ENCODE data around the gene DDX23.

Gene DDX23
- 132 to 210 (median 176) reads per million in 9 experiments for total RNA-seq

DNA sequence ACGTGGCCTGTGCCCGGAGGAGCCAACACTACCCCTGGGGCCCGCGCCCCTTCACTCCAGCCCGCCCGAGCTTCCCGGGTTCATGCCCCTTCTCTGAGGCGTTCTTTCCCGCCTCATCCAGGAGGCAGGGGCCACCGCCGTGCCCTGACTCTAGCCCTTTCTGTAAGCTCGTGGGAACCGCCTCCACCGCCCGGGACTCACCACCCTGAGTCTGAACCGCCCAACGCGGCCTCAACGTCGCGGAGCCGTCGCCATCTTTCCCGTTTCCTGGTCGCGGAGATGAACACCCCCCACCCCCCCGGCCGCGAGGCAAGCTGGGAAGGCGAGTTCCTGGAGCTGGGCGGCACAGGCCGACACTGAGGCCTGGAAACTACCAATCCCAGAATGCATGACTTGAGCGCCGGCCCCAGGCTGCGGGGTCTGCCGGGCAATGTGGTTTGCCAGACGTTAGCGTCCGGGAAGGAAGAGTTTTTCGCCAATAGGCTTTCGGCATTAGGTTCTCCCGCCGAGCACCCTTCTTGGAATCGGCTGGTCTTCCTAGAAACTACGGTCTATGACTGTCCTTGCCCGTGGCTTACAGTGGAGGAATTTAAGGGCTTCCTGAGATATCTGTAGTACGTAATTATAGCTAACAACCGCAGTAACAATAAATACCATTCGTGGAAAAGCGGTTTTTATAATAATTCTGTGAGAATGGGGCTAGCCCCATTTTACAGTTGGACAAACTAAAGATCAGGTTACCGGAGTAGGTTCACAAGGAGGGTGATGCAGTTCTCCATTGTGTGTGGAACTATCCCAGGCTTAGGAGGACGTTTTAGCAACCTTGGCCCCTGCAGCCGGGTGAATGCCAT, at the start of gene DDX23:
Gene DDX23, minus strand, starts transcription at position 281 of the 851 bp plus-strand sequence. CDS start 6,381 bp downstream, outside the sequence.
- peak; percentile 81 to 84 (median 82) for DNase-seq
- Mint-ChIP-seq H3K9me3 (no peaks in the 10 kb centered on the region), H3K4me3 (peak within 1 kb of the TSS; percentile 100), H3K36me3 (ENCODE audit: insufficient read depth) (peaks cover 39% of the 10 kb centered on the region), H3K27me3 (no peaks in the 10 kb centered on the region), H3K4me1 (ENCODE audit: low read depth in 2 of 2) (peaks cover 31 to 48% of the 10 kb centered on the region in 2 donors), H3K27ac (peak within 1 kb of the TSS; percentile 100)
- ATAC-seq (replicated peaks) = peak; percentile 90

DNA sequence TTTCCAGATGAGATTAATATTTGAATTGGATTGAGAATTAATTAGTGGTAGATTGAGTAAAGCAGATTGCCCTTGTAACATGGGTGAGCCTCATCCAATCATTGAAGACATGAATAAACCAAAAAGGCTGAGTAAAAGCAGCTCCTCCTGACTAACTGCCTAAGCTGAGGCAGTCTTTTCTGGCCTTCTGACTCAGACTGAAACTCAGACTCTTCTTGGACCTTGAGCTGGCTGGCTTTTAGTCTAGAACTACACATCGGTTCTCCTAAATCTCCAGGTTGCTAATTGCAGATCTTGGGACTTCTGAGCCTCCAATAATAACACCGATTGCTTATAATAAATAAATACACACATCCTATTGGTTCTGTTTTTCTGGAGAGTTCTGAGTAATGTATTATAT, 49.3 kb upstream of the DDX23 start:
- no peak overlapping the region for H3K4me3 Mint-ChIP-seq
- no peak overlapping the region for H3K27ac Mint-ChIP-seq
- DNase-seq = no peak
- peaks cover 8% of the 10 kb centered on the region for H3K36me3 Mint-ChIP-seq (ENCODE audit: insufficient read depth)
- peaks cover 7 to 10% of the 10 kb centered on the region in 2 donors for H3K27me3 Mint-ChIP-seq
- peaks cover 0 to 3% of the 10 kb centered on the region in 2 donors for H3K4me1 Mint-ChIP-seq (ENCODE audit: low read depth in 2 of 2)
- no peak for ATAC-seq (replicated peaks)
- no peaks in the 10 kb centered on the region for H3K9me3 Mint-ChIP-seq

DNA sequence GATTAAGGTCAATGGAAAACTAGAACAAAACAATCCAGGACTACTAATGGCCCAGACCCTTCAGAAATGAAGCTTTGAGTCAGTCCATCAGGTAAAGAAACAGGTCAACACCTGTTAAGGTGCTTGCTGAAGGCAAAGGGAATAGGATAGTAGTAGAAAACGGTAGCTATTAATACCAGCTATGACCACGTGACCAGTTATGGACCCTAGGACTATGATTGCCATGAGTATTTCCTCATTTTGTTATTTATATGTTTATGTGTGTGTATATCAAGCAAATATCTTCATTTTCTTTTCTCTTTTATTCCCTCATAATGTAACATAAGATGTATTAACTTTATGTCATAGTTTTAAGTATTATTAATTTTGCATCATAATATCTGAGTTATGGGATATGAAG, 47.7 kb upstream of the DDX23 start:
- Mint-ChIP-seq H3K36me3 (ENCODE audit: insufficient read depth) (peaks cover 8% of the 10 kb centered on the region), H3K4me1 (ENCODE audit: low read depth in 2 of 2) (peaks cover 0 to 3% of the 10 kb centered on the region in 2 donors), H3K27ac (no peak overlapping the region), H3K4me3 (no peak overlapping the region), H3K9me3 (no peaks in the 10 kb centered on the region), H3K27me3 (peaks cover 9 to 11% of the 10 kb centered on the region in 2 donors)
- ATAC-seq (replicated peaks) (no peak), DNase-seq (no peak)

GRCh38 chr12:48894271-48894670, 42.3 kb upstream of the DDX23 start:
- H3K9me3 Mint-ChIP-seq = no peaks in the 10 kb centered on the region
- DNase-seq (no peak), ATAC-seq (replicated peaks) (no peak)
- peaks cover 32 to 41% of the 10 kb centered on the region in 2 donors for H3K27me3 Mint-ChIP-seq
- H3K4me1 Mint-ChIP-seq (ENCODE audit: low read depth in 2 of 2) = peaks cover 0 to 2% of the 10 kb centered on the region in 2 donors
- no peak overlapping the region for H3K27ac Mint-ChIP-seq
- no peak overlapping the region for H3K4me3 Mint-ChIP-seq
- peaks cover 3% of the 10 kb centered on the region for H3K36me3 Mint-ChIP-seq (ENCODE audit: insufficient read depth)

DNA sequence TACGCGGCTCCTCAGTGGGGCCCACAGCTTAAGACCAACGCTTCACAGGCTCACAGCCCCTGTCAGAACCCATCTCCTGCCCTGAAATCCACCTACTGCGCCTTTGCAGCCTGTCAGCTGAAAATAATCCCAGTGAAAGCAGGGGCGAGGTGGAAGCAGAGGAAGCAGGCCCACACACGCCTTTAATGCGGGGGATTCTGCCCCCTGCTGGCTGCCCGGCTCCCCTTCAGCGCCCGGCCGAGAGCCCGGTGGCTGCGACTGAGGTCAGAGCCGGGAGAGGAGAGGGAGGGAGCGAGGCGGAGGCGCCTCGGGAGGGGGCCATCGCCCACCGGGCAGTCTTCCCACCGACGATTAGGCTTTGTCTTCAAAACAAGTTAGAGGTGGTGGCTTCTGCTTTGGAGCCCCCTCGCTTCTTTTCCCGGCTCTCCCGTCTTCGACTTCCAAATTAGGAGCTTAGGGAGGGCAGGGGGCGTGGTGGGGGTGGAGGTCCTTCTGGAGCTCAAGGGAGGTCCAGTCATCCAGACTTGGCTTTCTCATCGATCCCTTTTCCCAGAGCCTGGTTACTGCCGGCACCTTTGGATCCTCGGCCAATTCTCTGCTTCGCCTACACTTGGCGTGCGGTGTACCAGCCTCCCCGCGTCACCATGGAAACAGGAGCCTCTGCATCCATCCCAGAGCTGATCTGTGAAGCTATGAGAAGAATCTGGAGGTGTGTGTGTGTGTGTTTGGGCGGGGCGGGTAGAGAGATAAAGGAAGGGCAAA, 38.9 kb upstream of the DDX23 start:
- H3K36me3 Mint-ChIP-seq (ENCODE audit: insufficient read depth) = no peaks in the 10 kb centered on the region
- ATAC-seq (replicated peaks) (peak; percentile 99), DNase-seq (peak; percentile 69 to 76 (median 72))
- H3K27ac Mint-ChIP-seq = no peak overlapping the region
- peaks cover 25 to 31% of the 10 kb centered on the region in 2 donors for H3K27me3 Mint-ChIP-seq
- H3K4me1 Mint-ChIP-seq (ENCODE audit: low read depth in 2 of 2) = peaks cover 0 to 2% of the 10 kb centered on the region in 2 donors
- no peaks in the 10 kb centered on the region for H3K9me3 Mint-ChIP-seq
- H3K4me3 Mint-ChIP-seq = no peak overlapping the region

GRCh38 chr12:48889679-48890078, 37.7 kb upstream of the DDX23 start:
- no peak for ATAC-seq (replicated peaks)
- Mint-ChIP-seq H3K9me3 (no peaks in the 10 kb centered on the region), H3K36me3 (ENCODE audit: insufficient read depth) (no peaks in the 10 kb centered on the region), H3K27ac (peak overlapping the region in 1 of 2 donors; percentile 60), H3K4me3 (no peak overlapping the region), H3K4me1 (ENCODE audit: low read depth in 2 of 2) (peaks cover 0 to 2% of the 10 kb centered on the region in 2 donors), H3K27me3 (peaks cover 23 to 30% of the 10 kb centered on the region in 2 donors)
- no peak for DNase-seq

GRCh38 chr12:48883305-48884161, 31.6 kb upstream of the DDX23 start:
- peaks cover 27 to 43% of the 10 kb centered on the region in 2 donors for H3K27me3 Mint-ChIP-seq
- no peak overlapping the region for H3K27ac Mint-ChIP-seq

GRCh38 chr12:48882972-48883304, 31.0 kb upstream of the DDX23 start:
- DNase-seq = no peak
- H3K4me3 Mint-ChIP-seq = no peak overlapping the region
- H3K4me1 Mint-ChIP-seq (ENCODE audit: low read depth in 2 of 2) = peaks cover 0 to 7% of the 10 kb centered on the region in 2 donors
- no peak overlapping the region for H3K27ac Mint-ChIP-seq
- H3K27me3 Mint-ChIP-seq = peaks cover 27 to 49% of the 10 kb centered on the region in 2 donors
- H3K36me3 Mint-ChIP-seq (ENCODE audit: insufficient read depth) = no peaks in the 10 kb centered on the region
- H3K9me3 Mint-ChIP-seq = no peaks in the 10 kb centered on the region
- ATAC-seq (replicated peaks) = no peak

More at GRCh38 chr12:48883305-48884161, 31.6 kb upstream of the DDX23 start:
- DNase-seq (no peak), ATAC-seq (replicated peaks) (no peak)
- Mint-ChIP-seq H3K9me3 (no peaks in the 10 kb centered on the region), H3K36me3 (ENCODE audit: insufficient read depth) (no peaks in the 10 kb centered on the region), H3K4me1 (ENCODE audit: low read depth in 2 of 2) (peaks cover 0 to 7% of the 10 kb centered on the region in 2 donors), H3K4me3 (no peak overlapping the region)

DNA sequence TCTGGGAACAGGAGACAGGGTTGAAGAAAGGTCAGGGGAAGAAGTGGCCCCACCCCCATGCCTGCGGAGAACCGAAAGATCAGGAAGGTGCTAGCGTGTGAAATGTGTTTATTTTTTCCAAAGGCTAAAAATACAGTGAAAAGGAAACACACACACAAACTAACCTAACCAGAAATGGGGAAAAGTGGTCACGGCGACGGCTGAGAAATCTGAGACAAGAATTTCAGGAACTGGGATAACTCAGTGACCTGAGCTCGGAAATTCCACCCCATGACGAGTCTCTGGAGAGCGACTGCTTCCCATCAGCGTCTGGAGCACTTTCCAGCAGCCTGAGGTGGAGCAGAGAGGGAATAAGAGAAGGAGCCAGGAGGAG, 30.3 kb upstream of the DDX23 start:
- Mint-ChIP-seq H3K27me3 (peaks cover 27 to 49% of the 10 kb centered on the region in 2 donors), H3K4me3 (no peak overlapping the region), H3K36me3 (ENCODE audit: insufficient read depth) (no peaks in the 10 kb centered on the region), H3K4me1 (ENCODE audit: low read depth in 2 of 2) (peaks cover 0 to 7% of the 10 kb centered on the region in 2 donors), H3K27ac (no peak overlapping the region), H3K9me3 (no peaks in the 10 kb centered on the region)
- ATAC-seq (replicated peaks) (no peak), DNase-seq (no peak)

DNA sequence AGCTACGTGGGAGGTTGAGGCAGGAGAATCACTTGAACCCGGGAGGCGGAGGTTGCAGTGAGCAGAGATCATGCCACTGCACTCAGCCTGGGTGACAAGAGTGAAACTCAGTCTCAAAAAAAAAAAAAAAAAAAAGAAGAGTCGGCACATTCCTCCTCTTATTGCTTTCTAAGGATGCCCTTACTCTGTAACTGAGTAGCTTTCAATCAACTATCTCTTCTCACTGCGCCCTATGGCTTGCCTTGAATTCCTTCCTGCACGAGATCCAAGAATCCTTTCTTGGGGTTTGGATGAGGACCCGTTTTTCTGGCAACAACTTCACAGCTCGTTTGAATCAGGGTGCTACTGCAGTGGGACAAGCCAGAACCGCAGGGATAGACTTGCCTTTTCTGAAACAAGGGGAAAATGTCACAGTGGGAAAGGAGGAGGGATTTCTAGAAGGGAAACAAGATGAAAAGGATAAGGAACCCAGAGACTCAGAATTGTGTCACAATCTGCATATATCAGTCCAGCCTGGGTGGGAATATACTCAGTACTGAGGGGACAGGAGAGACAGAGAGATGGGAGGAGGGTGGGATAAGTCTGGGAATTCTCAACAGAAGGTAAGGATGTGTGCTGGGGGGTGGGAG, 29.8 kb upstream of the DDX23 start:
- no peak overlapping the region for H3K27ac Mint-ChIP-seq
- peaks cover 27 to 49% of the 10 kb centered on the region in 2 donors for H3K27me3 Mint-ChIP-seq
- no peaks in the 10 kb centered on the region for H3K9me3 Mint-ChIP-seq
- no peak for ATAC-seq (replicated peaks)
- no peak for DNase-seq
- H3K36me3 Mint-ChIP-seq (ENCODE audit: insufficient read depth) = no peaks in the 10 kb centered on the region
- H3K4me1 Mint-ChIP-seq (ENCODE audit: low read depth in 2 of 2) = peaks cover 0 to 7% of the 10 kb centered on the region in 2 donors
- H3K4me3 Mint-ChIP-seq = no peak overlapping the region

GRCh38 chr12:48880647-48881046, 28.7 kb upstream of the DDX23 start:
- Mint-ChIP-seq H3K27ac (no peak overlapping the region), H3K36me3 (ENCODE audit: insufficient read depth) (no peaks in the 10 kb centered on the region), H3K4me3 (no peak overlapping the region), H3K4me1 (ENCODE audit: low read depth in 2 of 2) (peaks cover 0 to 7% of the 10 kb centered on the region in 2 donors), H3K9me3 (no peaks in the 10 kb centered on the region), H3K27me3 (peaks cover 27 to 49% of the 10 kb centered on the region in 2 donors)
- DNase-seq (no peak), ATAC-seq (replicated peaks) (no peak)

- H3K9me3 Mint-ChIP-seq = no peaks in the 10 kb centered on the region
- H3K27me3 Mint-ChIP-seq = peaks cover 27 to 49% of the 10 kb centered on the region in 2 donors
- no peaks in the 10 kb centered on the region for H3K36me3 Mint-ChIP-seq (ENCODE audit: insufficient read depth)
- no peak for DNase-seq
- no peak overlapping the region for H3K27ac Mint-ChIP-seq
- no peak overlapping the region for H3K4me3 Mint-ChIP-seq
- H3K4me1 Mint-ChIP-seq (ENCODE audit: low read depth in 2 of 2) = peaks cover 0 to 7% of the 10 kb centered on the region in 2 donors
- no peak for ATAC-seq (replicated peaks)
These were observed 26.6 kb upstream of the DDX23 start for GRCh38 chr12:48878548-48878947.
